Motor neuron (in vitro differentiated cells): Measurements from ENCODE around the gene SYT3. TPM values are rescaled to one million over a fixed set of nuclear protein-coding genes. Genes with fewer than 3 reads are reported as not detected.
"Not testable (repeated sequence)": the region's sequence is repeated elsewhere in the genome, so short reads cannot be mapped to it uniquely, and the experiment has no call there.

Experiments used
- ATAC-seq, 8 experiments: fragments of 200-7000 bp; cut with Tn5 transposase; replicated peaks in 6 of 8; 2 replicates each; pipeline ENCODE4 v1.8.0; 2021; ENCODE audit warnings: mild to moderate bottlenecking in 8 of 8, moderate library complexity in 8 of 8
- H3K27ac ChIP-seq, 2 donors: fragments of 250-450 bp; sonication (Bioruptor Pico); 2 replicates each; pipeline ENCODE4 v1.9.0; 2021; ENCODE audit warnings: antibody characterized with exemption in 2 of 2, mild to moderate bottlenecking in 2 of 2, moderate library complexity in 1 of 2
- H3K4me1 ChIP-seq, 2 donors: fragments of 250-450 bp; sonication (Bioruptor Pico); replicated peaks in 1 of 2; 2 replicates each; pipeline ENCODE4 v1.6.1; 2021; ENCODE audit warnings: antibody characterized with exemption in 2 of 2, mild to moderate bottlenecking in 2 of 2, moderate library complexity in 1 of 2
- H3K4me3 ChIP-seq, 5 donors: fragments of 250-450 bp; sonication (Bioruptor Pico); 2 replicates each; pipeline ENCODE4 v1.9.0; 2021; ENCODE audit warnings: antibody characterized with exemption in 5 of 5, mild to moderate bottlenecking in 5 of 5, moderate library complexity in 4 of 5
- WGBS, 10 experiments: fragments of 450-650 bp; shearing (Covaris generic); methylation state at CpG; one replicate each; pipeline ENCODE4 v1.0.0; 2022; 5-methylcytosine and 5-hydroxymethylcytosine counted together
- in situ Hi-C, 9 experiments: fragments of 400-800 bp; cut with MboI; loops; one replicate each; pipeline ENCODE4 v1.15.0; 2021; ENCODE audit warnings: low sequenced_read_pairs in 9 of 9, low pct_unique_long_range_greater_than_20kb in 2 of 9; ENCODE audit not compliant: unreplicated experiment in 9 of 9
- total RNA-seq, 8 experiments: library from RNA; unstranded; fragments of 300-600 nt; gene quantifications; 2 replicates each; pipeline versions ENCODE4 v1.2.3 to v1.2.4, GENCODE V29; 2022

SYT3 gene
- total RNA-seq, 8 experiments from 2014 or later = 0.31 to 12.5 (median 3.4) TPM

DNA sequence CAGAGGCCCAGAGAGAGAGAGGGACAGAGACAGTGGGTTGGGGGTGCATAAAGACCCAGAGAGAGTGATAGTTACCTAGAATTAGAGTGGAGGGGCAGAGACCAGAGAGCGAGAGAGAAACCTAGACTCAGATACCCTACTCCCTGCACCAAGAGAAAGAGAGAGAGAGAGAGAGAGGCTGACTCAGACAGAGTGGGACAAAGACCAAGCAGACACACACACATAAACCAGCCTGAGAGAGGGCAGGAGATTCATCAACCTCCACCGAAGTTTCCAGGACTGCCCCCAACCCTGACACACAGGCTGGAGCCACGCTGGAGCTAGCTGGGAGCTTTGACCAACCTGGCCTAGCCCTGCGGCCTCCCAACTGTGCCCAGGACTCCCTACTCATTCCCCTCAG is 12.9 kb downstream of the SYT3 start:
- H3K4me3 ChIP-seq = no peak overlapping the region
- no peaks in the 10 kb centered on the region for H3K4me1 ChIP-seq
- 0 to 67% (median 40%) methylated on average over 1 to 2 of the region's 4 CpGs; no CpG with 5 or more reads in 5 of the 10 experiments for WGBS, 10 experiments
- H3K27ac ChIP-seq = no peak overlapping the region
- in situ Hi-C loops = no loop called here
- peak in 3 of 8 experiments; percentile 29 to 90 (median 71) for ATAC-seq

DNA sequence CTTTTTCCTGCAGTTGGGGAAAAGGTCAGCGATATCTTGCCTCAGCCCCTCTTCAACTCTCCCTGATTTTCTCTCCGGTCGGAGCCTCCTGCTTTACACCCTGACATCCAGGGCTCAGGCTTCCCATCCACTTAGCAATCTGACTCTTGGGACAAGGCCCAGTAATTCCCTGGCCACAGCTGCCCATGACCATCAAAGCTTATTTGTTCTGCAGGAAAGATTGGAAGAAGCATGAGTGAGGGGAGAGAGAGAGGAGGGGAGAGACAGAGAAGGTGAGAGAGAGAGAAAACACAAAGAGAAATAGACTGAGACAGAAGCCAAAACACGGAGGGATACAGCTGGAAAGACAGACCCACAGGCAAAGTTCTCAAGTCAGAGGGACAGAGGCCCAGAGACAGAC is 13.7 kb downstream of the SYT3 start:
- 13 to 100% (median 48%) methylated on average over 1 to 4 of the region's 4 CpGs; no CpG with 5 or more reads in 2 of the 10 experiments for WGBS, 10 experiments
- in situ Hi-C loops = no loop called here
- Histone ChIP-seq H3K4me3 (no peak overlapping the region), H3K27ac (no peak overlapping the region), H3K4me1 (no peaks in the 10 kb centered on the region)
- ATAC-seq = no peak

DNA sequence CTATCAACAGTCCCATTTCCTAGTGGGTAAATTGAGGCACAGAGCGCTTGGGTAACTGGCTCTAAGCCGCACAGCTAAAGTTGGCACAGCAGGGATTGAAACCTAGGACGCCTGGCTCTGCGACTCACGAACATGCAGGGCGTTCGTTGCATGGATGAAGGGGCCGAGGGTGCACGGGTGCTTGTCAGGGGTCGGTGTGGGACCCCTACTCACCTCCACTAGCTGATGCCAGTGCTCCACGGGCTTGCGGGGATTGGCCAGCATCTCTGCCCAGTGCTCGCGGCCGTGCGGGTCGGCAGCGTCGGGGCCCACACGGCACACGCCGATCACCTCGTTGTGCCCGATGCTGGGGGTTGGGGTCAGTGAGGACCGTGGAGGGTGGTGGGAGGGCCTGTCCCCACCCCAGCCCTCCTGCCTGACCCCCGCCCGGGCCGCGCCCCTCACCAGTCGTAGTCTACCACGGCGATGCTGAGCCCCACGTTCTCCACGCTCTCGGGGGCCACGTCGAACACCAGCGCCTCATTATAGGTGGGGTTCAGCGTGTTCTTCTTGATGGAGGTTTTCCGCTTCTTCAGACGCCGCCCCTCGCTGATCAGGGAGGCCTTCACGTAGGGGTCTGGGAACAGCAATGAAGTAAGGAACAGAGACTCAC is 14.6 kb downstream of the SYT3 start:
- no peak overlapping the region for H3K4me3 ChIP-seq
- no peak overlapping the region for H3K27ac ChIP-seq
- no peak for ATAC-seq
- in situ Hi-C loops = no loop called here
- WGBS, 10 experiments = 69 to 75% methylated on average over 7 of the region's 44 CpGs; no CpG with 5 or more reads in 8 of the 10 experiments
- no peaks in the 10 kb centered on the region for H3K4me1 ChIP-seq

DNA sequence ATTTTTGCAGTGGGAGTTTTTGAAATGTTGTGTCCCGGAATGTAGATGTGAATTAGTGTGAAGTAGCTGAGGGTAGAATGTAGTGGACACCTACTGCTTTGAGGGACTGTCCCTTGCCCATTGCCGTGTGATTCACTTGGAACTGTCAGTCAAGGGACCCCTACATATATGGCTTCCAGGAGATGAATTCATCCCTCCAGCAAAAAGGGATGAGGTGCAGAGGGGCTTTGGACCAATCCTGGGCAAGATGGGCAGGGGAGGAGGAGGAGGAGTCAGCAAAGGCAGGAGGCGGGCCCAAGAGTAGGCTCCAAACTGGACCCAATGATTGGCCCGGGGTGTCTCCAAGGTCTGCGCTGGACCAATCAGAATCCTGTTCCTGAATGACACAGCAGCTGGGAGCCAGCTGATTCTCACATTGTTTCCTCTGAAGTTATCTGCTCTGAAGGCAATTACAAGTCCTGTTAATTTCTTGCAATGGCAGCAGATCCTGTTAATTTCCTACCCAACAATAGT is 19.2 kb downstream of the SYT3 start:
- peak in 5 of 8 experiments; percentile 35 to 96 (median 79) for ATAC-seq
- H3K4me1 ChIP-seq, H3K27ac ChIP-seq, H3K4me3 ChIP-seq, in situ Hi-C loops: not testable (repeated sequence)
- WGBS, 10 experiments = no CpG with 5 or more reads among the region's 5 CpGs

DNA sequence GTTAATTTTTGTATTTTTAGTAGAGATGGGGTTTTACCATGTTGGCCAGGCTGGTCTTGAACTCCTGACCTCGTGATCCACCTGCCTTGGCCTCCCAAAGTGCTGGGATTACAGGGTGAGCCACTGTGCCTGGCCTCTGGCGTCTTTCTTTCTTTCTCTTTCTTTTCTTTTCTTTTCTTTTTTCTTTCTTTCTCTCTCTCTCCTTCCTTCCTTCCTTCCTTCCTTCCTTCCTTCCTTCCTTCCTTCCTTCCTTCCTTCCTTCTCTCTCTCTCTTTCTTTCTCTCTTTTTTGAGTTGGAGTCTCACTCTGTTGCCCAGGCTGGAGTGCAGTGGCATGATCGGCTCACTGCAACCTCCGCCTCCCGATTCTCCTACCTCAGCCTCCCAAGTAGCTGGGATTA is 20.5 kb downstream of the SYT3 start:
- ATAC-seq, H3K4me1 ChIP-seq, H3K4me3 ChIP-seq, H3K27ac ChIP-seq, in situ Hi-C loops: not testable (repeated sequence)
- WGBS, 10 experiments = 20% methylated on average over 4 of the region's 5 CpGs; no CpG with 5 or more reads in 9 of the 10 experiments

DNA sequence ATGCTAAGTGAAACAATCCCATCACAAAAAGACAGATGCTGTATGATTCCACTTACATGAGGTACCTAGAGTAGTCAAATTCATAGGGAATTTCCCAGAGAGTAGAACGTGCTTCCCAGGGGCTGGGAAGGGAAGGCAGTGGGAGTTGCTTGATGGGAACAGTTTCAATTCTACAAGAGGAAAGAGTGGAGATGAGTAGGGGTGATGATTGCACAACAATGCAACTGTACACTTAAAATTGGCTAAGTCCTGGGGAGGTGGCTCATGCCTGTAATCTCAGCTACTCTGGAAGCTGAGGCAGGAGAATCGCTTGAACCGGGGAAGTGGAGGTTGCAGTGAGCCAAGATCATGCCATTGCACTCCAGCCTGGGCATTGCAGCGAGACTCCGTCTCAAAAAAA is 21.3 kb downstream of the SYT3 start:
- 83 to 92% methylated on average over 2 of the region's 5 CpGs; no CpG with 5 or more reads in 8 of the 10 experiments for WGBS, 10 experiments
- in situ Hi-C loops = not testable (repeated sequence)

DNA sequence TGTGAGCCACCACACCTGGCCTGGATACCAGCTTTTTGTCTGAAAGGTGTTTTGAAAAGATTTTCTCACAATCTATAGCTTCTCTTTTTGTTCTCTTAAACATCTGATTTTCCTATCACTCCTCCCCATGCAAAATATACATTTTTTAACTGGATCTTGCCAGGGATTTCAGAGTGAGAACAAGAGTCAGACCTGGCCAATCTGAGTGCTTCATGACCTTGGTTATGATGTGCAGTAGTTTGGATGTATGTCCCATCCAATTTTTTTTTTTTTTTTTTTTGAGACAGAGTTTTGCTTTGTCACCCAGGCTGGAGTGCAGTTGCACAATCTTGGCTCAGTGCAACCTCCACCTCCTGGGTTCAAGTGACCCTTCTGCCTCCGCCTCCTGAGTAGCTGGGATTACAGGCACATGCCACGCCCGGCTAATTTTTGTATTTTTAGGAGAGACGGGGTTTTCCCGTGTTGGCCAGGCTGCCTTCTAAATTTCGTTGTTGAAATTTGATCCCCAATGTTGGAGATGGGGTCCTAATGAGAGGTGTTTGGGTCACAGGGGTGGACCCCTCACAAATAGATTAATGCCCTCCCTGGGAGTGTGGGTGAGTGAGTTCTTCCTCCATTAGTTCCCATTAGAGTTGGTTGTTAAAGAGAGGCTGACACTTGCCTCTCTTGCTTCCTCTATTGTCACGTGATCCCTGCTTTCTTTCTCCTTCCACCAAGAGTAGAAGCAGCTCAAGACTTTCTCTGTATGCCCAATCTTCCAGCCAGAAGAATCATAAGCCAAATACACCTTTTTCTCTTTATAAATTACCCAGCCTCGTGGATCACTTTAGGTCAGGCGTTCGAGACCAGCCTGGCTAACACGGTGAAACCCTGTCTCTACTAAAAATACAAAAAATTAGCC is 26.9 kb downstream of the SYT3 start:
- H3K4me3 ChIP-seq, H3K27ac ChIP-seq, ATAC-seq, in situ Hi-C loops, H3K4me1 ChIP-seq: not testable (repeated sequence)
- WGBS, 10 experiments = 0 to 75% (median 61%) methylated on average over 1 to 3 of the region's 11 CpGs; no CpG with 5 or more reads in 6 of the 10 experiments

More for the DNA sequence above, 21.3 kb downstream of the SYT3 start:
- not testable (repeated sequence) for H3K4me1 ChIP-seq, H3K4me3 ChIP-seq, ATAC-seq, H3K27ac ChIP-seq

DNA sequence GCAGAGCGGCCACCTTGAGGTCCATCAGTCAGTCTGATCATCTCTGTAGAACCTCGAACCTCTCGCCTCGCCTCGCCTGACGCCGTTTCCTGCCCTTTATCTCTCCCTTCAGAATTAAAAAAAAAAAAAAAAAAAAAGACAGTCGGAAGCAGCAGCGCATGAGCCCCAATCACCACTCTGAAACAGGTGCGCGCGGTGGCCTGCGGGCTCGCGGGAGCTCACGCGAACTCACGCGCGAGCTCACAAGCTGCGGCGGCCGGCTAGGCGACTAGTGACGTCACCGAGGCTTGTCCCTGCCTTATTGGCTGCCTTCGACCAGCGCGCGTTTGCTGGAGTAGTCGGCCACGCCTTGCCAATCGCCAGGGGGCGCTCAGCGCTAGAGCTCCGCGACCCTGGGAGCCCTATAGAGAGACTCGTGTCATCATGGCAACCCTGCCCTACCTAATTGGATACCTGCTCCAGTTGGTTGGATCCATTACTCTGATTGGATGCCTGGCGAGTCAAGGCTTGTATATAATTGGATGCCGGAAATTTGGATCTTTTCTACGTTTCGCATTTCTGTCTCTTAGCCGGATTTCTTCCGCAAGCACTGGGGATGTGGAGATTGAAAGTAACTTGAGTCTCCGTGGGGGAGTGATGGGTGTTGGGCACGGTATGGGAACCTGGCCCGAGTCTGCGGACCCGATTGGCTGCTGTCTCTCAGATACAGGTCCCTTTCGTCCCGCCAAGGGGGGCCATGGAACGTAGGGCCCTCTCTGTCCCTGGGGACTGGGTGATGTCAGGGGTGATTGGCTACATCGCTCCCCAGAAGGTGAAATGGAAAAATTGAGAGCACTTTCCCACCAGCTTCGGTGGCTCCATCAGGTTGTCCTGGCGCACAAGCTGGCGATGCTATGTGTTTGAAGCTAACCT is 31.6 kb downstream of the SYT3 start:
- in situ Hi-C loops = no loop called here
- Histone ChIP-seq H3K4me1 (no peaks in the 10 kb centered on the region), H3K4me3 (peak overlapping the region in 3 of 5 donors; percentile 10 to 19 (median 18)), H3K27ac (no peak overlapping the region)
- peak; percentile 40 to 98 (median 89) for ATAC-seq
- WGBS, 10 experiments = 25 to 100% (median 49%) methylated on average over 3 to 37 of the region's 56 CpGs; no CpG with 5 or more reads in 2 of the 10 experiments

DNA sequence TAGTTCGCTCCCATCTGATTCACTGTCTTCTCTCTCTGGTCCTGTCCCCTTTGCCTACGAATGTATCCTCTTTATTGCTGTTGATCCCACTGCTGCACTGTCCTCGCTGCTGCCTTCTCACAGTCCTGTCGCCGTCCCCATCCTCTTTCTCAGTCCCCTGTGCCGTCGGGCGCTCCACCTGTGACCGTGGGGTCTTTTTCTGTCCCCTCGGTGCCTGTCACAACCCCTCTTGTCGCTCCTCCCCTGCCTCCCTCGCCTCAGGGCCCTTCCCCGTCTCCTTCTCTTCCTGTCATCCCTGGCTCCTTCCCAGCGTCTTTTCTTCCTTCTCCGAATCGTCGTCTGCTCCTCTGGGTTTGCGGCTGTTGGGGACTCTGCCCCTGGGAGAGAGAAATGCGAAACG is 32.3 kb downstream of the SYT3 start:
- Histone ChIP-seq H3K4me1 (no peaks in the 10 kb centered on the region), H3K4me3 (peak overlapping the region in 3 of 5 donors; percentile 10 to 19 (median 18)), H3K27ac (no peak overlapping the region)
- no peak for ATAC-seq
- WGBS, 10 experiments = 30 to 100% (median 84%) methylated on average over 1 to 13 of the region's 20 CpGs; no CpG with 5 or more reads in 2 of the 10 experiments
- in situ Hi-C loops = no loop called here

DNA sequence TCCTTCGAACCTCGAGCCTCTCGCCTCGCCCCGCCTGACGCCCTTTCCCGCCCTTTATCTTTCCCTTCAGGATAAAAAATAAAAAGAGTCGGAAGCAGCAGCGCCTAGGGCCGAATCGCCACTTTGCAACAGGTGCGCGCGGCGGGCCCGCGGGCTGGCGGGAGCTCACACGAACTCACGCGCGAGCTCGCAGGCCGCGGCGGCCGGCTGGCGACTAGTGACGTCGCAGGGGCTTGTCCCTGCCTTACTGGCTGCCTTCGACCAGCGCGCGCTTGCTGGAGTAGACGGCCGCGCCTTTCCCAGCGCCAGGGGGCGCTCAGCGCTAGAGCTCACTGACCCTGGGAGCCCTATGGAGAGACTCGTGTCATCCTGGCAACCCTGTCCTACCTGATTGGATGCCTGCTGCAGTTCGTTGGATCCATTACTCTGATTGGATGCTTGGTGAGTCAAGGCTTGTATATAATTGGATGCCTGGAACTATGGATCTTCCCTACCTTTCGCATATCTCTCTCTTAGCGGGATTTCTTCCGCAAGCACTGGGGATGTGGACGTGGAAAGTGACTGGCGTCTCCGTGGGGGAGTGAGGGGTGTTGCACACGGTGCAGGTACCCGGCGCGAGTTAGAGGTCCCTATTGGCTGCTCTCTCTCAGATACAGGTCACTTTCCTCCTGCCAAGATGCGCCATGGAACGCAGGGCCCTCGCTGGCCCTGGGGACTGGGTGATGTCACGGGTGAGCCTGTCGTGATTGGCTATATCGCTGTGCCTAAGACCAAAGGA is 33.4 kb downstream of the SYT3 start:
- H3K4me1 ChIP-seq, in situ Hi-C loops, H3K27ac ChIP-seq: not testable (repeated sequence)
- H3K4me3 ChIP-seq = peak overlapping the region in 1 of 5 donors; percentile 13
- peak; percentile 25 to 80 (median 46) for ATAC-seq
- WGBS, 10 experiments = 52 to 96% (median 85%) methylated on average over 4 to 10 of the region's 58 CpGs; no CpG with 5 or more reads in 6 of the 10 experiments

DNA sequence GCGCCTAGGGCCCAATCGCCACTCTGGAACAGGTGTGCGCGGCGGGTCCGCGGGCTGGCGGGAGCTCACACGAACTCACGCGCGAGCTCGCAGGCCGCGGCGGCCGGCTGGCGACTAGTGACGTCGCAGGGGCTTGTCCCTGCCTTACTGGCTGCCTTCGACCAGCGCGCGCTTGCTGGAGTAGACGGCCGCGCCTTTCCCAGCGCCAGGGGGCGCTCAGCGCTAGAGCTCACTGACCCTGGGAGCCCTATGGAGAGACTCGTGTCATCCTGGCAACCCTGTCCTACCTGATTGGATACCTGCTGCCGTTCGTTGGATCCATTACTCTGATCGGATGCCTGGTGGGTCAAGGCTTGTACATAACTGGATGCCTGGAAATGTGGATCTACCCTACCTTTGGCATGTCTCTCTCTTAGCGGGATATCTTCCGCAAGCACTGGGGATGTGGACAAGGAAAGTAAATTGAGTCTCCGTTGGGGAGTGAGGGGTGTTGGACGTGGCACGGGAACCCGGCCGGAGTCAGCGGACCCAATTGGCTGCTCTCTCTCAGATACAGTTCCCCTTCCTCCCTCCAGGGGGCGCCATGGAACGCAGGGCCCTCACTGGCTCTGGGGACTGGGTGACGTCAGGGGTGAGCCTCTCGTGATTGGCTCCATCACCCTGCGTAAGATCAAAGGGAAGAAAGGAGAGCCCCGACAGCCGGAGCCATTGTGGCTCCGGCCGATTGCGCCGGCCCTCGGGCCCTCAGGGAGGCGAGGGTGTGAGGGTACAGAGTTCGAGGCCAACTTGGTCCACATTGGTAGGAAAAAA is 35.2 kb downstream of the SYT3 start:
- in situ Hi-C loops, H3K27ac ChIP-seq, H3K4me1 ChIP-seq: not testable (repeated sequence)
- WGBS, 10 experiments = no CpG with 5 or more reads among the region's 56 CpGs
- peak in 4 of 8 experiments; percentile 23 to 56 (median 46) for ATAC-seq
- peak overlapping the region in 1 of 5 donors; percentile 12 for H3K4me3 ChIP-seq
